ENCODE measurements around the gene AHDC1.

- TF ChIP-seq ZNF551 (CRISPR knock-in tag; IDR thresholded peaks at IDR 0.05) (no peak), TEAD2 (tag; IDR thresholded peaks at IDR 0.05) (no peak), ELF4 (CRISPR knock-in tag; IDR thresholded peaks at IDR 0.05) (no peak), POLR2A (conservative IDR thresholded peaks at IDR 0.05) (no peak), RAD21 (CRISPR knock-in tag; conservative IDR thresholded peaks at IDR 0.05 in 1 of 2, IDR thresholded peaks at IDR 0.05 in 1 of 2) (no peak), GATA2 (CRISPR knock-in tag; IDR thresholded peaks at IDR 0.05) (no peak), SMAD1 (IDR thresholded peaks at IDR 0.05; ENCODE audit: low read depth, low read length, partially characterized antibody) (no peak), RBM25 (IDR thresholded peaks at IDR 0.05; ENCODE audit: low read depth, low read length, severe bottlenecking) (no peak), ZNF239 (CRISPR knock-in tag; IDR thresholded peaks at IDR 0.05) (no peak), HDAC2 (IDR thresholded peaks at IDR 0.05) (no peak)
- TF ChIP-seq, protein P1, sequence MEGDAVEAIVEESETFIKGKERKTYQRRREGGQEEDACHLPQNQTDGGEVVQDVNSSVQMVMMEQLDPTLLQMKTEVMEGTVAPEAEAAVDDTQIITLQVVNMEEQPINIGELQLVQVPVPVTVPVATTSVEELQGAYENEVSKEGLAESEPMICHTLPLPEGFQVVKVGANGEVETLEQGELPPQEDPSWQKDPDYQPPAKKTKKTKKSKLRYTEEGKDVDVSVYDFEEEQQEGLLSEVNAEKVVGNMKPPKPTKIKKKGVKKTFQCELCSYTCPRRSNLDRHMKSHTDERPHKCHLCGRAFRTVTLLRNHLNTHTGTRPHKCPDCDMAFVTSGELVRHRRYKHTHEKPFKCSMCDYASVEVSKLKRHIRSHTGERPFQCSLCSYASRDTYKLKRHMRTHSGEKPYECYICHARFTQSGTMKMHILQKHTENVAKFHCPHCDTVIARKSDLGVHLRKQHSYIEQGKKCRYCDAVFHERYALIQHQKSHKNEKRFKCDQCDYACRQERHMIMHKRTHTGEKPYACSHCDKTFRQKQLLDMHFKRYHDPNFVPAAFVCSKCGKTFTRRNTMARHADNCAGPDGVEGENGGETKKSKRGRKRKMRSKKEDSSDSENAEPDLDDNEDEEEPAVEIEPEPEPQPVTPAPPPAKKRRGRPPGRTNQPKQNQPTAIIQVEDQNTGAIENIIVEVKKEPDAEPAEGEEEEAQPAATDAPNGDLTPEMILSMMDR (IDR thresholded peaks at IDR 0.05 in 2 of 3, conservative IDR thresholded peaks at IDR 0.05 in 1 of 3; ENCODE audit: insufficient read depth in 2 of 3, low read depth in 1 of 3, low read length in 3 of 3) = no peak
- TF ChIP-seq, protein P2, sequence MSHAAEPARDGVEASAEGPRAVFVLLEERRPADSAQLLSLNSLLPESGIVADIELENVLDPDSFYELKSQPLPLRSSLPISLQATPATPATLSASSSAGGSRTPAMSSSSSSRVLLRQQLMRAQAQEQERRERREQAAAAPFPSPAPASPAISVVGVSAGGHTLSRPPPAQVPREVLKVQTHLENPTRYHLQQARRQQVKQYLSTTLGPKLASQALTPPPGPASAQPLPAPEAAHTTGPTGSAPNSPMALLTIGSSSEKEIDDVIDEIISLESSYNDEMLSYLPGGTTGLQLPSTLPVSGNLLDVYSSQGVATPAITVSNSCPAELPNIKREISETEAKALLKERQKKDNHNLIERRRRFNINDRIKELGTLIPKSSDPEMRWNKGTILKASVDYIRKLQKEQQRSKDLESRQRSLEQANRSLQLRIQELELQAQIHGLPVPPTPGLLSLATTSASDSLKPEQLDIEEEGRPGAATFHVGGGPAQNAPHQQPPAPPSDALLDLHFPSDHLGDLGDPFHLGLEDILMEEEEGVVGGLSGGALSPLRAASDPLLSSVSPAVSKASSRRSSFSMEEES (CRISPR knock-in tag; IDR thresholded peaks at IDR 0.05) = no peak
Measured at GRCh38 chr1:27645071-27645415, 41.1 kb upstream of the AHDC1 start.

Measured in K562 (cell line).